ENCODE results near the gene ILF2. TPM values are rescaled to one million over a fixed set of nuclear protein-coding genes. Genes with fewer than 3 reads are reported as not detected.

The ILF2 gene
- total RNA-seq, 2 experiments from 2014 or later, result 287 to 334 TPM

DNA sequence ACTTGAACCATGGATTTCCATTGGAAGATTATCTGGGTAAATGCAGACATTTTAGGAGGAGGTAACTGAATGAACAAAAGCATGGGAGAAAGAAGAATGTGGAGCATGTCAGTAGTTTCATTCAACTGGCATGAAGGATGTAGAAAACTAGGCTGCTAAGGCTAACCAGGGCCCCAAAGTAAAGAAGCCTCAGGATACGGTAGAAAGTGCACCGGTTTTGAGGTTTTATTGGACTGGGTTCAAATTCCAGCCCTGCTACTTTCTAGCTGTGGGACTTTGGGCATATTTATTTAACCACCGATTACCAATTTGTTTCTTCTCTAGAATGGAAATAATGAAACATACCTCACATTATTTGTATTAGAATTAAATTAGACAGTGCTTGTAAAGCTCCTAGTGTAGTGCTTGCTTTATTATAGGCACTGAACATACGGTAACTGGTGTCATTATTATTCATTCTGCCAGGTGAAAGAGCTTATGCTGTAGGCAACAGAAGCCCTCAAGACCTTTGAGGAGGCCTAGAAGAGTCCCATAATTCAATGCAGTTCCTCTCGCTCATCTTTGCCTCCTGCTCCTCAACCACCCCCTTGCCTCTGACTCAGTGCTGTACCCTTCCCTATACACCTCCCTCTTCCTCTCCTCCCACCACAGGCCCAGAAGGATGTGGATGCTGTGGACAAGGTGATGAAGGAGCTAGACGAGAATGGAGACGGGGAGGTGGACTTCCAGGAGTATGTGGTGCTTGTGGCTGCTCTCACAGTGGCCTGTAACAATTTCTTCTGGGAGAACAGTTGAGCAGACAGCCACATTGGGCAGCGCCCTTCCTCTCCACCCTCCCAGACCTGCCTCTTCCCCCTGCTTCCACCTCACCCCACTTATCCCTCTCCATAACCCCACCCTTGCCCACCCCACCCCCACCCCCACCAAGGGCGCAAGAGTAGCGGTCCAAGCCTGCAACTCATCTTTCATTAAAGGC lies 39.5 kb downstream of the ILF2 start:
- no TSS peak for BruUV-seq (replicated peaks)
- Histone ChIP-seq H4K20me1 (ENCODE audit: insufficient read depth, low read length) (no peaks in the 10 kb centered on the region), H3K4me3 (ENCODE audit: low read depth, low read length, poor library complexity, severe bottlenecking) (no peak overlapping the region), H3K9me2 (ENCODE audit: insufficient read depth, low read length) (no peaks in the 10 kb centered on the region), H3K4me1 (ENCODE audit: insufficient read depth, low read length, poor library complexity, severe bottlenecking) (peaks cover 26% of the 10 kb centered on the region), H2AFZ (ENCODE audit: low read length) (no peak overlapping the region), H3K27ac (ENCODE audit: low read depth, low read length, poor library complexity, severe bottlenecking) (no peak overlapping the region), H3K9me3 (ENCODE audit: low read length) (no peaks in the 10 kb centered on the region), H3K4me2 (ENCODE audit: low read length) (no peak overlapping the region), H3K79me2 (ENCODE audit: insufficient read depth, low read depth, low read length) (peaks cover 21% of the 10 kb centered on the region), H3K36me3 (ENCODE audit: insufficient read depth, low read length) (peaks cover 7% of the 10 kb centered on the region)
- intact Hi-C loops (cut with micrococcal nuclease; ENCODE audit: unreplicated experiment), result no loop called here
- POLR2A ChIA-PET, result interaction anchor here (1.0 kb wide), 2 partner anchors 17 to 19 kb away, joined by 3 to 4 read pairs; partner anchors contain the start of gene S100A16
- no peak for DNase-seq (ENCODE audit: low spot score)
- CTCF ChIA-PET (ENCODE audit: unreplicated experiment), result no interaction called here
- no peak for TF ChIP-seq EZH2phosphoT487 (IDR thresholded peaks at IDR 0.05; ENCODE audit: borderline replicate concordance, low read depth, low read length)
- TF ChIP-seq, protein P1, sequence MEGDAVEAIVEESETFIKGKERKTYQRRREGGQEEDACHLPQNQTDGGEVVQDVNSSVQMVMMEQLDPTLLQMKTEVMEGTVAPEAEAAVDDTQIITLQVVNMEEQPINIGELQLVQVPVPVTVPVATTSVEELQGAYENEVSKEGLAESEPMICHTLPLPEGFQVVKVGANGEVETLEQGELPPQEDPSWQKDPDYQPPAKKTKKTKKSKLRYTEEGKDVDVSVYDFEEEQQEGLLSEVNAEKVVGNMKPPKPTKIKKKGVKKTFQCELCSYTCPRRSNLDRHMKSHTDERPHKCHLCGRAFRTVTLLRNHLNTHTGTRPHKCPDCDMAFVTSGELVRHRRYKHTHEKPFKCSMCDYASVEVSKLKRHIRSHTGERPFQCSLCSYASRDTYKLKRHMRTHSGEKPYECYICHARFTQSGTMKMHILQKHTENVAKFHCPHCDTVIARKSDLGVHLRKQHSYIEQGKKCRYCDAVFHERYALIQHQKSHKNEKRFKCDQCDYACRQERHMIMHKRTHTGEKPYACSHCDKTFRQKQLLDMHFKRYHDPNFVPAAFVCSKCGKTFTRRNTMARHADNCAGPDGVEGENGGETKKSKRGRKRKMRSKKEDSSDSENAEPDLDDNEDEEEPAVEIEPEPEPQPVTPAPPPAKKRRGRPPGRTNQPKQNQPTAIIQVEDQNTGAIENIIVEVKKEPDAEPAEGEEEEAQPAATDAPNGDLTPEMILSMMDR (conservative IDR thresholded peaks at IDR 0.05; ENCODE audit: low read length), result no peak

DNA sequence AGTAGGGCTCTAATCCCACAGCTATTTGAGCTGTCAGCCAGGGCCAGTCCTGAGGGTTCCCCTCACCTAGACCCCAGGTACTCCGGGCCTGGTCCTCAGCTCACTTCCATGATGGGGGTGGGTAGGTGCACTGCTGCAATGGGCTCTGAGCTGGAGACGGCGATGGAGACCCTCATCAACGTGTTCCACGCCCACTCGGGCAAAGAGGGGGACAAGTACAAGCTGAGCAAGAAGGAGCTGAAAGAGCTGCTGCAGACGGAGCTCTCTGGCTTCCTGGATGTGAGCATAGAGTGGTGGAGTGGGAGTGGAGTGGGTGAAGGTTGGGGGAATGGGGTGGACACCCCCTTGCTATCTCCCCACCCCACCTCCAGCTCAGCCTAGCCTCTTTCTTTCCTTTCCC lies 40.4 kb downstream of the ILF2 start:
- no TSS peak for BruUV-seq (replicated peaks)
- H3K4me2 ChIP-seq (ENCODE audit: low read length), result no peak overlapping the region
- no peak for DNase-seq (ENCODE audit: low spot score)
- no peaks in the 10 kb centered on the region for H3K9me2 ChIP-seq (ENCODE audit: insufficient read depth, low read length)
- H3K36me3 ChIP-seq (ENCODE audit: insufficient read depth, low read length), result no peaks in the 10 kb centered on the region
- peaks cover 17% of the 10 kb centered on the region for H3K4me1 ChIP-seq (ENCODE audit: insufficient read depth, low read length, poor library complexity, severe bottlenecking)
- CTCF ChIA-PET (ENCODE audit: unreplicated experiment), result no interaction called here
- intact Hi-C loops (cut with micrococcal nuclease; ENCODE audit: unreplicated experiment), result no loop called here
- TF ChIP-seq, protein P1 (conservative IDR thresholded peaks at IDR 0.05; ENCODE audit: low read length), result no peak
- TF ChIP-seq EZH2phosphoT487 (IDR thresholded peaks at IDR 0.05; ENCODE audit: borderline replicate concordance, low read depth, low read length), result no peak
- no peak overlapping the region for H3K4me3 ChIP-seq (ENCODE audit: low read depth, low read length, poor library complexity, severe bottlenecking)
- H3K9me3 ChIP-seq (ENCODE audit: low read length), result no peaks in the 10 kb centered on the region
- POLR2A ChIA-PET, result no interaction called here
- H2AFZ ChIP-seq (ENCODE audit: low read length), result no peak overlapping the region
- H3K79me2 ChIP-seq (ENCODE audit: insufficient read depth, low read depth, low read length), result peaks cover 11% of the 10 kb centered on the region
- H4K20me1 ChIP-seq (ENCODE audit: insufficient read depth, low read length), result no peaks in the 10 kb centered on the region
- no peak overlapping the region for H3K27ac ChIP-seq (ENCODE audit: low read depth, low read length, poor library complexity, severe bottlenecking)

DNA sequence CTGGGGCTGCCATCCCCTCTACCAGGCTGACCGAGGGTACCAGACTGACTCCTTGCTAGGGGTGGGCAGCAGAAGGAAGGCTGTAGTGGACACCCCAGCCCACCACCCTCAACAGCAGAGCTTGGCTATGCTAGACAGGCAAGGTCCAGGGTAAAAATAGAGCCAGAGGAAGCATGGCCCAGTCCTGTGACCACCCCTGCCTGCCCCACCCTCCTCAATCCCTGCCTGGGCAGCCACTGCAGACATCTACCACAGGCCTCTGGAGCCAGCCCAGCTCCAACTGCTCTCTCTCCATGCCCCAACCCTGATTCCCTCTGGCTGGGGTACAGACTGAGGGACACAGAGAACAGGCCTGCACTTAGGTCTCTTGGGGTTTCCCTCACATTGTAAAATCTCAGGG lies 40.8 kb downstream of the ILF2 start:
- ChIA-PET CTCF (ENCODE audit: unreplicated experiment) (no interaction called here), POLR2A (no interaction called here)
- no peak overlapping the region for H2AFZ ChIP-seq (ENCODE audit: low read length)
- no peaks in the 10 kb centered on the region for H3K9me3 ChIP-seq (ENCODE audit: low read length)
- DNase-seq (ENCODE audit: low spot score), result no peak
- intact Hi-C loops (cut with micrococcal nuclease; ENCODE audit: unreplicated experiment), result no loop called here
- no peaks in the 10 kb centered on the region for H3K9me2 ChIP-seq (ENCODE audit: insufficient read depth, low read length)
- H3K4me3 ChIP-seq (ENCODE audit: low read depth, low read length, poor library complexity, severe bottlenecking), result no peak overlapping the region
- H3K4me2 ChIP-seq (ENCODE audit: low read length), result no peak overlapping the region
- no peak for TF ChIP-seq EZH2phosphoT487 (IDR thresholded peaks at IDR 0.05; ENCODE audit: borderline replicate concordance, low read depth, low read length)
- TF ChIP-seq, protein P1 (conservative IDR thresholded peaks at IDR 0.05; ENCODE audit: low read length), result no peak
- H4K20me1 ChIP-seq (ENCODE audit: insufficient read depth, low read length), result no peaks in the 10 kb centered on the region
- H3K4me1 ChIP-seq (ENCODE audit: insufficient read depth, low read length, poor library complexity, severe bottlenecking), result peaks cover 16% of the 10 kb centered on the region
- peaks cover 7% of the 10 kb centered on the region for H3K79me2 ChIP-seq (ENCODE audit: insufficient read depth, low read depth, low read length)
- no peak overlapping the region for H3K27ac ChIP-seq (ENCODE audit: low read depth, low read length, poor library complexity, severe bottlenecking)
- no peaks in the 10 kb centered on the region for H3K36me3 ChIP-seq (ENCODE audit: insufficient read depth, low read length)
- no TSS peak for BruUV-seq (replicated peaks)

Data from OCI-LY7 (cell line).